Psoas muscle (tissue), 8 donors: ENCODE measurements around the gene BCL11B. TPM values are rescaled to one million over a fixed set of nuclear protein-coding genes. Genes with fewer than 3 reads are reported as not detected.

Experiments
- ATAC-seq, 4 donors: fragments of 200-7000 bp; cut with Tn5 transposase; one replicate each; pipeline ENCODE4 v1.9.1; 2020; ENCODE audit warnings: moderate library complexity in 3 of 4, mild to moderate bottlenecking in 2 of 4
- DNase-seq, 2 donors: peaks; one replicate each; pipeline ENCODE4 v3.0.0-alpha.2; 2020
- H3K27ac ChIP-seq: fragments of 200-600 bp; one replicate; pipeline ENCODE4 v1.8.0; 2022
- H3K27me3 ChIP-seq, 3 donors: fragments of 200-600 bp in 1 of 3; one replicate each; pipeline versions ENCODE4 v1.6.1 to v1.8.0; 2013 to 2022; ENCODE audit warnings: low read length in 2 of 3, mild to moderate bottlenecking in 2 of 3, moderate library complexity in 1 of 3; ENCODE audit not compliant: insufficient read depth in 3 of 3
- H3K36me3 ChIP-seq, 2 donors: fragments of 200-600 bp in 1 of 2; one replicate each; pipeline versions ENCODE4 v1.6.1 to v1.8.0; 2013 to 2022; ENCODE audit warnings: low read depth in 1 of 2, mild to moderate bottlenecking in 1 of 2, moderate library complexity in 1 of 2; ENCODE audit not compliant: insufficient read depth in 1 of 2
- H3K4me1 ChIP-seq: fragments of 200-600 bp; one replicate; pipeline ENCODE4 v1.8.0; 2022
- H3K4me3 ChIP-seq: fragments of 200-600 bp; one replicate; pipeline ENCODE4 v1.8.0; 2022; ENCODE audit warnings: mild to moderate bottlenecking
- H3K9me3 ChIP-seq: fragments of 200-600 bp; one replicate; pipeline ENCODE4 v1.8.0; 2022
- WGBS, 3 donors: extraction: QIAGEN DNeasy Blood & Tissue Kit; methylation state at CpG; one replicate each; pipeline versions ENCODE4 v1.1.6 to v1.1.7; 2013; 5-methylcytosine and 5-hydroxymethylcytosine counted together
- intact Hi-C, 2 donors: fragments of 100-400 bp; cut with DNase I; formaldehyde crosslinking; loops; one replicate each; pipeline versions ENCODE4 v1.11.0 to v1.14.2; 2022
- polyA plus RNA-seq, 3 donors: library from polyadenylated mRNA; stranded (reverse); fragments of 200-250 nt; gene quantifications; one replicate each; pipeline ENCODE4 v1.2.3, GENCODE V29; 2013
- total RNA-seq, 4 donors: library from RNA; stranded (reverse); fragmentation: NEBNext Ultra II Directional in 2 of 4; extraction: Animal tissue kit (Norgen Biotek cat#: 25700) in 2 of 4; gene quantifications; one replicate each; pipeline versions ENCODE4 v1.2.1 to v1.2.4, GENCODE V29; 2021 to 2023
- TF ChIP-seq, protein P1 (sequence below): fragments of 200-600 bp; IDR thresholded peaks from one replicate; pipeline ENCODE4 v1.8.0; 2022; ENCODE audit warnings: antibody characterized with exemption
- donor health status: healthy with polysubstance abuse.
- donor health status: DM: no; HTN: no; CAD: no; lungs with moderate emphysema.
- donor health status: Bipolar disorder and iron deficiency.
- donor health status: healthy.
- donor health status: DM: yes; HTN: yes; CAD: no.
- donor health status: DM: no; HTN: no; CAD: no.
- donor health status: DM: no; HTN: no; CAD: no.
- donor health status: DM: yes; HTN: yes; CAD: no.

BCL11B gene
- total and polyA plus RNA-seq, 7 donors, result 0.01 to 0.34 (median 0.15) TPM; not detected in 2

- TF ChIP-seq, protein P1, sequence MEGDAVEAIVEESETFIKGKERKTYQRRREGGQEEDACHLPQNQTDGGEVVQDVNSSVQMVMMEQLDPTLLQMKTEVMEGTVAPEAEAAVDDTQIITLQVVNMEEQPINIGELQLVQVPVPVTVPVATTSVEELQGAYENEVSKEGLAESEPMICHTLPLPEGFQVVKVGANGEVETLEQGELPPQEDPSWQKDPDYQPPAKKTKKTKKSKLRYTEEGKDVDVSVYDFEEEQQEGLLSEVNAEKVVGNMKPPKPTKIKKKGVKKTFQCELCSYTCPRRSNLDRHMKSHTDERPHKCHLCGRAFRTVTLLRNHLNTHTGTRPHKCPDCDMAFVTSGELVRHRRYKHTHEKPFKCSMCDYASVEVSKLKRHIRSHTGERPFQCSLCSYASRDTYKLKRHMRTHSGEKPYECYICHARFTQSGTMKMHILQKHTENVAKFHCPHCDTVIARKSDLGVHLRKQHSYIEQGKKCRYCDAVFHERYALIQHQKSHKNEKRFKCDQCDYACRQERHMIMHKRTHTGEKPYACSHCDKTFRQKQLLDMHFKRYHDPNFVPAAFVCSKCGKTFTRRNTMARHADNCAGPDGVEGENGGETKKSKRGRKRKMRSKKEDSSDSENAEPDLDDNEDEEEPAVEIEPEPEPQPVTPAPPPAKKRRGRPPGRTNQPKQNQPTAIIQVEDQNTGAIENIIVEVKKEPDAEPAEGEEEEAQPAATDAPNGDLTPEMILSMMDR, result no peak
- no peak for ATAC-seq
- intact Hi-C loops, result no loop called here
- no peaks in the 10 kb centered on the region for H3K9me3 ChIP-seq
- no peaks in the 10 kb centered on the region for H3K4me1 ChIP-seq
- WGBS, 3 donors, result 72 to 77% (median 73%) methylated on average over 25 of the region's 25 CpGs
- no peak overlapping the region for H3K4me3 ChIP-seq
- no peak for DNase-seq
- peaks cover 0 to 19% (median 2%) of the 10 kb centered on the region in 3 donors for H3K27me3 ChIP-seq
- no peak overlapping the region for H3K27ac ChIP-seq
- no peaks in the 10 kb centered on the region for H3K36me3 ChIP-seq
Measured at GRCh38 chr14:99252940-99253868, 18.8 kb downstream of the BCL11B start.

DNA sequence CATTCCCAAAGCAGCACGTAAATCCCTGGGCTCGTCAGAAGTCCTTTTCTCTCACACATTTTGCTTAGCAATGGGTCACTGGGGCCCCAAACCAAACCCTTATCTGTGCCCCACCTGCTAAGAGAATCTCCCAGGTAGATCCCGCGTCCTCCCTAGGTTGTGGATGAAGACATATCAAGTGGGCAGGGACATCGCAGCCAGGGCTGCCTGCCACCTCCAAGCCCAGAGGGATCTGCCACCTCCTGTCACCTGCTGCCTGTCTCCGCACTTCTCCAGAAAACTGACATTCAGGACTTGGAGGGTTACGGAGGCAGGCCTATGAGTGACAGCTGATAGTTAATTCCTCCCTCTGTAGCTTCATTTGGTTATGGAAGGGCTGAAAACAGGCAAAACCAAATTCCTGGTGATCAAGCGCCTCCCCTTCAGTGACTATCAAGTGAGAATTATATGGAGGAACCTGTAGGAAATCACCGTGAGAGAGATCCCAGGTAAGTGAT lies 19.5 kb downstream of the BCL11B start:
- Histone ChIP-seq H3K4me3 (no peak overlapping the region), H3K36me3 (no peaks in the 10 kb centered on the region), H3K27me3 (peaks cover 0 to 25% (median 4%) of the 10 kb centered on the region in 3 donors), H3K4me1 (no peaks in the 10 kb centered on the region), H3K27ac (no peak overlapping the region), H3K9me3 (no peaks in the 10 kb centered on the region)
- DNase-seq (no peak), ATAC-seq (no peak)
- intact Hi-C loops, result no loop called here
- WGBS, 3 donors, result 75 to 88% (median 76%) methylated on average over 9 of the region's 9 CpGs
- TF ChIP-seq, protein P1, result no peak

GRCh38 chr14:99251721-99252120 lies 20.3 kb downstream of the BCL11B start:
- Histone ChIP-seq H3K27ac (no peak overlapping the region), H3K36me3 (no peaks in the 10 kb centered on the region), H3K4me1 (no peaks in the 10 kb centered on the region), H3K27me3 (peaks cover 0 to 32% (median 5%) of the 10 kb centered on the region in 3 donors), H3K4me3 (no peak overlapping the region), H3K9me3 (no peaks in the 10 kb centered on the region)
- ATAC-seq (no peak), DNase-seq (no peak)
- intact Hi-C loops, result no loop called here
- TF ChIP-seq, protein P1, result no peak
- WGBS, 3 donors, result 91 to 97% (median 95%) methylated on average over 2 of the region's 2 CpGs

- no peak overlapping the region for H3K4me3 ChIP-seq
- TF ChIP-seq, protein P1, result no peak
- ATAC-seq (no peak), DNase-seq (no peak)
- H3K27ac ChIP-seq, result no peak overlapping the region
- no peaks in the 10 kb centered on the region for H3K4me1 ChIP-seq
- H3K36me3 ChIP-seq, result no peaks in the 10 kb centered on the region
- 84 to 87% (median 84%) methylated on average over 5 of the region's 5 CpGs for WGBS, 3 donors
- intact Hi-C loops, result no loop called here
- no peaks in the 10 kb centered on the region for H3K9me3 ChIP-seq
- peaks cover 0 to 39% (median 8%) of the 10 kb centered on the region in 3 donors for H3K27me3 ChIP-seq
Measured at GRCh38 chr14:99250636-99251208, 21.3 kb downstream of the BCL11B start.
